ENCODE data around the gene ADGRB2. TPM values are rescaled to one million over a fixed set of nuclear protein-coding genes. Genes with fewer than 3 reads are reported as not detected.

The ADGRB2 gene
- total and polyA plus RNA-seq, 2 of the 4 experiments (the other 2 are of a cell fraction) = 2.2 to 11.9 TPM

GRCh38 chr1:31730336-31731048 lies 33.6 kb downstream of the ADGRB2 start:
- Histone ChIP-seq H3K23ac (ENCODE audit: low read depth, low read length) (no peak overlapping the region), H3K18ac (ENCODE audit: low read depth, low read length) (no peak overlapping the region), H4K5ac (ENCODE audit: low read depth, low read length) (no peak overlapping the region), H2BK20ac (ENCODE audit: low read depth, low read length) (no peak overlapping the region), H3K4me1 (ENCODE audit: control insufficient read depth, insufficient read depth, low read length) (no peaks in the 10 kb centered on the region), H3K36me3 (ENCODE audit: control insufficient read depth, insufficient read depth, low read length) (peaks cover 6% of the 10 kb centered on the region; the same call in 1 of the 2 replicates), H4K20me1 (ENCODE audit: insufficient read depth, low read length) (no peaks in the 10 kb centered on the region), H3K79me1 (ENCODE audit: low read depth in 1 of 2, low read length in 2 of 2) (no peaks in the 10 kb centered on the region), H3K4me2 (ENCODE audit: low read depth, low read length) (no peak overlapping the region), H2AFZ (replicated peaks; ENCODE audit: low read length, poor library complexity) (no peak overlapping the region), H4K8ac (ENCODE audit: low read depth in 2 of 2, low read length in 2 of 2) (no peak overlapping the region), H2BK15ac (ENCODE audit: low read depth, low read length) (no peak overlapping the region), H3K27me3 (ENCODE audit: control insufficient read depth, insufficient read depth, low read length) (no peaks in the 10 kb centered on the region), H3K9me1 (ENCODE audit: insufficient read depth, low read length) (no peaks in the 10 kb centered on the region; the same call in 1 of the 2 replicates), H3K9ac (ENCODE audit: low read depth, low read length) (no peak overlapping the region), H3K4me3 (ENCODE audit: insufficient read depth, low read depth, low read length) (no peak overlapping the region), H3K9me3 (ENCODE audit: control insufficient read depth, insufficient read depth, low read length) (no peaks in the 10 kb centered on the region), H3K56ac (ENCODE audit: extremely low read depth, insufficient read depth, low read length) (no peak overlapping the region), H2AK5ac (ENCODE audit: low read depth, low read length) (no peak overlapping the region), H3K27ac (ENCODE audit: insufficient read depth, low read length) (no peak overlapping the region), H3K4ac (ENCODE audit: low read depth, low read length) (no peak overlapping the region), H2AK9ac (replicated peaks; ENCODE audit: low read depth, low read length, poor library complexity) (no peak overlapping the region), H2BK5ac (ENCODE audit: low read depth, low read length, poor library complexity, severe bottlenecking) (no peak overlapping the region), H4K91ac (ENCODE audit: insufficient read depth, low read depth, low read length) (no peak overlapping the region), H2BK120ac (ENCODE audit: low read depth, low read length) (no peak overlapping the region), H3K14ac (replicated peaks; ENCODE audit: low read depth, low read length) (no peak overlapping the region)
- WGBS, 2 experiments (ENCODE audit: extremely low coverage in 2 of 2, insufficient read length in 1 of 2) = 92% methylated on average over 19 of the region's 25 CpGs; no CpG with 5 or more reads in 1 of the 2 experiments
- DNase-seq (no peak), ATAC-seq (ENCODE audit: low read depth) (no peak)
- no TSS peak for BruUV-seq (replicated peaks)
- in situ Hi-C loops (cut with MboI; ENCODE audit: low sequenced_read_pairs) = no loop called here
- ChIA-PET POLR2A (ENCODE audit: unreplicated experiment) (no interaction called here), CTCF (no interaction called here)
- TF ChIP-seq RFX5 (IDR thresholded peaks at IDR 0.05; ENCODE audit: low read depth, low read length) (no peak), MAFK (IDR thresholded peaks at IDR 0.05; ENCODE audit: low read depth, low read length) (no peak), RCOR1 (IDR thresholded peaks at IDR 0.05; ENCODE audit: insufficient replicate concordance, low read length) (no peak), CHD1 (IDR thresholded peaks at IDR 0.05; ENCODE audit: low read depth, low read length) (no peak), USF2 (IDR thresholded peaks at IDR 0.05; ENCODE audit: low read depth, low read length) (no peak), BHLHE40 (IDR thresholded peaks at IDR 0.05; ENCODE audit: low read depth, low read length) (no peak), MAZ (IDR thresholded peaks at IDR 0.05; ENCODE audit: borderline replicate concordance, low read depth, low read length) (no peak), POLR2A (IDR thresholded peaks at IDR 0.05; ENCODE audit: low read depth, low read length) (no peak), SMC3 (IDR thresholded peaks at IDR 0.05; ENCODE audit: low read depth, low read length) (no peak), NFE2L2 (IDR thresholded peaks at IDR 0.05; ENCODE audit: low read depth, low read length) (no peak)
- TF ChIP-seq, protein P1, sequence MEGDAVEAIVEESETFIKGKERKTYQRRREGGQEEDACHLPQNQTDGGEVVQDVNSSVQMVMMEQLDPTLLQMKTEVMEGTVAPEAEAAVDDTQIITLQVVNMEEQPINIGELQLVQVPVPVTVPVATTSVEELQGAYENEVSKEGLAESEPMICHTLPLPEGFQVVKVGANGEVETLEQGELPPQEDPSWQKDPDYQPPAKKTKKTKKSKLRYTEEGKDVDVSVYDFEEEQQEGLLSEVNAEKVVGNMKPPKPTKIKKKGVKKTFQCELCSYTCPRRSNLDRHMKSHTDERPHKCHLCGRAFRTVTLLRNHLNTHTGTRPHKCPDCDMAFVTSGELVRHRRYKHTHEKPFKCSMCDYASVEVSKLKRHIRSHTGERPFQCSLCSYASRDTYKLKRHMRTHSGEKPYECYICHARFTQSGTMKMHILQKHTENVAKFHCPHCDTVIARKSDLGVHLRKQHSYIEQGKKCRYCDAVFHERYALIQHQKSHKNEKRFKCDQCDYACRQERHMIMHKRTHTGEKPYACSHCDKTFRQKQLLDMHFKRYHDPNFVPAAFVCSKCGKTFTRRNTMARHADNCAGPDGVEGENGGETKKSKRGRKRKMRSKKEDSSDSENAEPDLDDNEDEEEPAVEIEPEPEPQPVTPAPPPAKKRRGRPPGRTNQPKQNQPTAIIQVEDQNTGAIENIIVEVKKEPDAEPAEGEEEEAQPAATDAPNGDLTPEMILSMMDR (conservative IDR thresholded peaks at IDR 0.05; ENCODE audit: low read depth, low read length) = no peak
- TF ChIP-seq, protein P2, sequence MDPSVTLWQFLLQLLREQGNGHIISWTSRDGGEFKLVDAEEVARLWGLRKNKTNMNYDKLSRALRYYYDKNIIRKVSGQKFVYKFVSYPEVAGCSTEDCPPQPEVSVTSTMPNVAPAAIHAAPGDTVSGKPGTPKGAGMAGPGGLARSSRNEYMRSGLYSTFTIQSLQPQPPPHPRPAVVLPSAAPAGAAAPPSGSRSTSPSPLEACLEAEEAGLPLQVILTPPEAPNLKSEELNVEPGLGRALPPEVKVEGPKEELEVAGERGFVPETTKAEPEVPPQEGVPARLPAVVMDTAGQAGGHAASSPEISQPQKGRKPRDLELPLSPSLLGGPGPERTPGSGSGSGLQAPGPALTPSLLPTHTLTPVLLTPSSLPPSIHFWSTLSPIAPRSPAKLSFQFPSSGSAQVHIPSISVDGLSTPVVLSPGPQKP (IDR thresholded peaks at IDR 0.05; ENCODE audit: borderline replicate concordance, low read depth, low read length) = no peak
- intact Hi-C loops (cut with micrococcal nuclease) = no loop called here
- dilution Hi-C loops (cut with HindIII; ENCODE audit: low sequenced_read_pairs, unreplicated experiment) = no loop called here

All from IMR-90 (cell line).